HG03460 (cell line): Measurements from ENCODE around the gene DAD1.
"Not testable (repeated sequence)": the region's sequence is repeated elsewhere in the genome, so short reads cannot be mapped to it uniquely, and the experiment has no call there.

Experiments used
- ATAC-seq: cut with Tn5 transposase; IDR thresholded peaks from one replicate; pipeline ENCODE4 v1.9.1; 2021; ENCODE audit not compliant: unreplicated experiment

The DAD1 gene

DNA sequence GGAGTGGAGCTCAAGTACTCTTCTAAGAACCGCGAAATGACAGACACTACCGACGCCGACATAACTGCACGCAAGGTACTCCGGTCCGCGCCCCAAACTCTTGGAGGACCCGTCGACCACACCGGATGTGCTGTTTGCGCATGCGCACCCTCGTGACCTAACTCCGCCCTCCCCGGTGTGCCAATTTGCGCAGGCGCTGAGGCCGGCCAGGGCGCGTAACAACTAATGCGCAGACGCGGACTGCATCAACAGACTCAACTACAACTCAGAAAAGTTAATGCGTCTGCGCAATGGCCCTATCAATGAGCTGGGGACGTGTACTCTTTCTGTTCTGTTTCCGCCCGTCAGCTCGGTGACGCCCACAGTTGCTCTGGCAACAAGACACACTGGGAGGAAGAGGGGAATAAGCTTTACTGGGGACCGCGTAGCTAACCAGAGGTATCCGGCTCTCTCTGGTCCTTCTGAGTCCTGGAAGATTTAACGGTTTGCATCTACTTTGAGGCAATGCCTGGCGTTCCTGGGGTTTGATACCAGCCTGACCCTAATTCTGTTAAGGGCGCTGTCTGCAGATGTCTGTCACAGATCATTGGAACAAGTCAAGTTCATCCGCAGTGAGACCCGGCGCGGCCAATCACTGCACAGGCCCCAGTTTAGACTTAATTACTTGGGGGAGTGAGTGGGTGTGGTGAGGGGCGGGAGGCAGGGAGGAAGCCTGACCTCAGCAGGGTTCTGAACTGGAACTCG, at the start of gene DAD1:
Gene DAD1 (minus strand): TSS at position 129 of the 744 bp plus-strand sequence. CDS start 67 bp downstream, at position 62.
- ATAC-seq: peak; percentile 91

- ATAC-seq: not testable (repeated sequence)
Measured at GRCh38 chr14:22635980-22636379, 47.0 kb upstream of the DAD1 start.

DNA sequence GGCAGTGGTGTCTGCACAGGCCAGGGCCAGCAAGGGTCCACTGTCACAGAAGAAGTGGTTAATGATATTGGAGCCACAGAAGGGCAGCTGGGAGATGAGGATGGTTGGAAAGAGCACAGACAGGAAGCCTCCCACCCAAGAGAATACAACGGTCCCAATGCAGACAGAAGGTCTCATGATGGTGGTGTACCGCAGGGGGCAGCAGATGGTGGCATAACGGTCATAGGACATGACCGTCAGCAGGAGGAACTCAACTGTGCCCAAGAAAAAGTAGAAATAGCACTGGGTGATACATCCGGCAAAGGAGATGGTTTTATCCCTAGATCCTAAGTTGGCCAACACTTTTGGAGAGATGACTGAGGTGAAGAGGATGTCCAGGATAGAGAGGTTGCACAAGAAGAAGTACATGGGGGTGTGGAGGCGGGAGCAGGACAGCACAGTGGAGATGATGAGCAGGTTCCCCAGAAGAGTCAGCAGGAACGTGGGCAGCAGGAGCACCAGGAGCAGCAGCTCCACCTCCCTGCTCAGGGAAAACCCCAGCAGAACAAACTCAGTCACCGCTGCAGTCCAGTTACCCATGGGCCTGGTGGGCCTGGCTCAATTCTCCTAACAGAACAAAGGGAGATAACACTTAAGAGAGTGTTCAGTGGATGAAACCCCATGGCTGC, 45.3 kb upstream of the DAD1 start:
- ATAC-seq: no peak

DNA sequence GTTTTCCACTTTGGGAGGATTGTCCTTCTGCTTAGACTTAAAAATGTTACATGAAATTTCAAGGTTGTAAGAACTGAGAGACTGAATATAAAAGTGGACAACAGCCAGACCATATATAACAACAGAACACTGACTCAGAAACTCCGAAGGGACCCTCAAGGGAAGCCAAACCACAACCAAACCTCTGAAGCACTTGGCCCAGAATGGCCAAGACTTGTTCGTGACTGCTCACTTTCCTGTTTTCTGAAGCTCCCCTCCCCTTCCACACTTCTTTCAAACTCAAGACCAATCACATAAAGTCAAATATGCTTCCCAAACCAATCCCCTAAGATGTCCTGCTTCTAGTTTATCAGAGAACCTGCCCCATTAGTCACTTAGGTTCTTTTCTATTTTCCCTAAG, 41.5 kb upstream of the DAD1 start:
- ATAC-seq: no peak

GRCh38 chr14:22630066-22630465, 41.0 kb upstream of the DAD1 start:
- ATAC-seq: no peak

DNA sequence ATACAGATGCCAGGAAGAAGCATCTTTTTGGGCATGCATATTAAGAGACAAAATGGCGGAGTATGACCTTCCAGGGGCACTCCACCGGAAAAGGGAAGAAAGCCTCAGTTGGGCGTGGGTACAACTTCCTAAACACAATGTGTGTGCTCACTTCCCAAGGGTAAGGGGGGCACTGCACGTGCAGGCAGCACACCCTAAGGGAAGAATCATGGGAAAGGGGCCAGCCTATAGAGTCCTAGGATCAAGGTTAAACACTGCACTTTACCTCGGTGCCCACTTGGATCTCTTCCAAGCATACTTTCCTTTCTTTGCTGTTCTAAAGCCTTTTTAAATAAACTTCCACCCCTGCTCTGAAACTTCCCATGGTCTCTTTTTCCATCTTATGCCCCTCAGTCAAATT, 40.3 kb upstream of the DAD1 start:
- ATAC-seq: no peak

DNA sequence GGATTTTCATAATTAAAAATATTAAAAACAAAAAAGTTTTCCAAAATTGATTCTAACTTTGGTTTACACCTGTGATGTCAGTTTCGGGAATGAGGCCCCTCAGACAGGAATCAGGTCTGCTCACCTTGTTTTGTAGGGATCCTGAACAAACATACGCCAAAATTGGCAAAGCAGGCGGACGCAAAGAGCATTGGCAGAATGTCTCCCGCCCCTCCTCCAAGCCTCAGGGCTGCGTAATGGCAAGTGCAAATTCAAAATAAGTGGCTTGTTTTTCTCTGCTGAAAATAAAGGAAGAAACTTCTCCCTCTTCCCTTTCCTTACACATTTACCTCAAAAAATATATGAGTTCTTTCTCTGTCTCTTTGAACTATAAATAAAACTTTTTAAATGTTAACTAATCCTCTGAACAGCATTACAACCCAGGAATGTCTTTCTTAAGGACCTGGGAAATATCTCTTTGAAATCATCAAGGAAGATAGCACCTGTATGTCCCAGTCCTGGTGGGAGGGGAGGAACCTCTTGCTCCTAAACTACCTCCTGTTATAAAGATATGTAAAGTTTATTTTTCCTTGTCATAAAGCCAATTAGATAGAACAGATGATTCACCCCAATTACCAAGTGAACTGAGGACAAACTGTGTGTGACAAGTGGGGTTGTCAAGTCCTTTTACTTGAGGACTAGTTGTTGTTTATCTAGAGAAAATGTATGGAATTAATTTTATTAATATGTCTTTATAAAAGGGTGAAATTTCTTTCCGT, 38.7 kb upstream of the DAD1 start:
- no peak for ATAC-seq

GRCh38 chr14:22626590-22626989, 37.6 kb upstream of the DAD1 start:
- no peak for ATAC-seq

GRCh38 chr14:22623047-22623446, 34.0 kb upstream of the DAD1 start:
- no peak for ATAC-seq

DNA sequence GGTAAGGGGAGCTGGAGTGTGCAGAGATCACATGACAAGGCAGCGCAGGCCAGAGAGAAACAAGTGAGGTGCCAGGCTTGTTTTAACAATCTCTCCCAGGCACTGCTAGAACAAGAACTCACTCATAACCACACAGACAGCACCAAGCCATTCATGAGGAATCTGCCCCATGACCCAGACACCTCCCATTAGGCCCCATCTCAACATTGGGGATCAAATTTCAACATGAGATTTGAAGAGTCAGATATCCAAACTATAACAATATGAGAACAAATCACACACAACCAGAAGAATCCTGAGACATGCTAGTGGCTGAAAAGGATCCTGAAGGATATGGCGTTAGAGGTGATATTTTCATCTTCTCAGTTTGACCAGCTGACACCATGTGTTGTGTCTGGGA, 33.2 kb upstream of the DAD1 start:
- no peak for ATAC-seq

DNA sequence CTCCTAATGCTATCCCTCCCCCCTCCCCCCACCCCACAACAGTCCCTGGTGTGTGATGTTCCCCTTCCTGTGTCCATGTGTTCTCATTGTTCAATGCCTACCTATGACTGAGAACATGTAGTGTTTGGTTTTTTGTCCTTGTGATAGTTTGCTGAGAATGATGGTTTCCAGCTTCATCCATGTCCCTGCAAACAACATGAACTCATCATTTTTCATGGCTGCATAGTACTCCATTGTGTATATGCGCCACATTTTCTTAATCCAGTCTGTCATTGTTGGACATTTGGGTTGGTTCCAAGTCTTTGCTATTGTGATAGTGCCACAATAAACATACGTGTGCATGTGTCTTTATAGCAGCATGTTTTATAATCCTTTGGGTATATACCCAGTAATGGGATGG, 26.7 kb upstream of the DAD1 start:
- not testable (repeated sequence) for ATAC-seq

GRCh38 chr14:22614240-22614799, 25.3 kb upstream of the DAD1 start:
- no peak for ATAC-seq

- ATAC-seq: no peak
Measured at GRCh38 chr14:22613736-22614239, 24.8 kb upstream of the DAD1 start.

DNA sequence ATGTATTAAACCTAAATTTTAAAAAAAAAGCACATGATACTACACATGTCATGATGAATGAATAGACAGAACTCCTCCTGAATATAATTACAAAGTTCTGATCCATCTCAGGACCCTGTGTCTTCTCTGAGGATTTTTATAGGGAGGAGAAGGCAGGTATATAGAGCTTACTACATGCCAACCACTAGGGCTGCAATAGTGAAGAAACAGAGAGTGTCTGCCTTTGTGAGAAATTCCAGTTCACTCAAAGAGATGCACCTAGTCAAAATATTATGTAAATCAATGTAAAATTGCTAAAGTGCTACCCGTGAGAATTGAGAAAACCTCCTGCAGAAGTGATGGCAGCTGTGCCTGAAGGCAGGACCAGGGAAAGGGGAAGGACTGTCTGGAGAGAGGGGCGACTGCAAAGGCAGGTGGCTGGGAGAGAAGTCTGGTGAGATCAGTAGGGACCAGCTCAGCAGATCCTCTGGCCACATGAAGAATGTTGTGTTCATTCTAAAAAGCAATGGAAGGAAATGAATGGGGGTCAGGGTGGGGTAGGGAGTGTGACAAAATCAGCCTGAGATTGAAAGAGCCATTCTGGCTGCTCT, 24.2 kb upstream of the DAD1 start:
- no peak for ATAC-seq

- ATAC-seq: no peak
Measured at GRCh38 chr14:22610931-22611330, 21.9 kb upstream of the DAD1 start.

- no peak for ATAC-seq
Measured at GRCh38 chr14:22607291-22607690, 18.3 kb upstream of the DAD1 start.

- no peak for ATAC-seq
Measured at GRCh38 chr14:22606380-22606779, 17.4 kb upstream of the DAD1 start.

DNA sequence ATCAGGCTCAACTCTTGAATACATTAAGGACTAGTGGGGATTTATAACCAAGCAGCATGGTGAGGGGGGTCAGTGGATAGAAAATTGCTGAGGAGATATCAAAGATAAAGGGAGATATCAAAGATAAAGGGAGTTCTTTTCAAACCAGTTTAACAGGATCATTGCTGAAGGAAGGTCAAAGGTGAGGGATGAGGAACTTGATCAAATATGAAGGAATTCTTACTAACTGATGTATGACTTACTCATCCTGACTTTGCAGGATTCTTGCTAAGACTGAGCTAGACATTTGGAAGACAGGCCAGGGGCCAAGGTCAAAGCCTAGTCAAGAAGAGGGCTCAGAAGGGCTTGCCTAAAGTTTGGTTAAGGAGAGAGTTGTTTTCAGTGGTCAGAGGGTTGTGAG, 13.8 kb upstream of the DAD1 start:
- no peak for ATAC-seq

DNA sequence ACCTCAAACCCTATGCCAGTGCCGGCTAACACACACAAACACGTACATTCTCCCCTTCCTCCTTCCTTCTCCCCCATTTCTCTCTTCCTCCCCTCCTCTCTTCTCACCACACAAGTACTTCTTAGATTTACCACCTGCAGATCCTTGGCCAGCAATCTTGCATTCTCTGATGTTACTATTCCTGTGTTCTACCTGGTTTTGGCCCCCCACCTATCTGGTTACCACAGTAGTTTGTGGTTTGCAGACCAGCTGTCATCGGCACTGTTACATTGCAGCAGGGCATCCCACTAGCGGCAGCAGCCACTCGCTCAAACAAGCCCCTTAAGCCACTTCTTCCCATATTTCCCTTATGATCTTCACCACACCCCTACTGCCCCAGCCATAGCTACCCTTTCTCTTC, 13.0 kb upstream of the DAD1 start:
- no peak for ATAC-seq

- ATAC-seq: no peak
Measured at GRCh38 chr14:22601456-22601855, 12.4 kb upstream of the DAD1 start.

DNA sequence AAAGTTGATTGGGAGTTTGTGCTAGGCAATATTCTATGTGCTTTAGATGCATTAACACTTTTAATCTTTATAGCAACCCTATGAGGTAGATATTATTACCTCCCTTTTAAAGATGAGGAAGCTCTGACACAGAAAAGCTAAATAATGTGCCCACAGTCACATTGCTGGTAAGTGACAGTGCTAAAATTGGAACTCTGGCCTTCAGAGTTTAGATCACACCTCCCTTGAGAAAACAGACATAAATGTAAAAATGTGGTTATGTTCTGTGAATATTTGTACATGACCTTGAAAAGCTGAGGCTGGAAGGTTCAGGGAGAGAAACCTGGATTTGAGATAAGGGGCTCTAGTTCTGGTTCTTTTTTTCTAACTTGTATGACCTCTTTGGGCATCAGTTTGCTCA, 11.0 kb upstream of the DAD1 start:
- no peak for ATAC-seq
